ENCODE measurements around the gene CCDC122. TPM values are rescaled to one million over a fixed set of nuclear protein-coding genes. Genes with fewer than 3 reads are reported as not detected.
A peak's percentile ranks its signal among the peaks of the same experiment; 100 is the strongest.

Gene CCDC122
- total and polyA plus RNA-seq, 2 donors: 5.6 to 11.7 TPM

- H3K36me3 ChIP-seq (ENCODE audit: control insufficient read depth in 2 of 2, insufficient read depth in 2 of 2, low read length in 1 of 2): no peaks in the 10 kb centered on the region
- peak overlapping the region in 1 of 2 donors; percentile 88 for H3K27ac ChIP-seq (ENCODE audit: low read depth in 1 of 2, low read length in 1 of 2)
- H3K27me3 ChIP-seq (ENCODE audit: control insufficient read depth in 2 of 2, insufficient read depth in 1 of 2, low read length in 1 of 2): peaks cover 0 to 9% of the 10 kb centered on the region in 2 donors
- H3K4me3 ChIP-seq (ENCODE audit: low read length in 2 of 2): peak overlapping the region; percentile 70 to 83
- peak in 1 of 9 donors; percentile 15 for DNase-seq (ENCODE audit: low read depth in 6 of 9, low spot score in 9 of 9)
- peaks cover 7 to 8% of the 10 kb centered on the region in 2 donors for H3K4me1 ChIP-seq (ENCODE audit: control insufficient read depth in 2 of 2, insufficient read depth in 2 of 2, low read length in 2 of 2)
- 47% methylated on average over 15 of the region's 15 CpGs for WGBS
- H3K9me3 ChIP-seq (ENCODE audit: control insufficient read depth in 2 of 2, insufficient read depth in 1 of 2, low read length in 1 of 2): no peaks in the 10 kb centered on the region
Measured at GRCh38 chr13:43880214-43880855, 795 bp upstream of the CCDC122 start.

DNA sequence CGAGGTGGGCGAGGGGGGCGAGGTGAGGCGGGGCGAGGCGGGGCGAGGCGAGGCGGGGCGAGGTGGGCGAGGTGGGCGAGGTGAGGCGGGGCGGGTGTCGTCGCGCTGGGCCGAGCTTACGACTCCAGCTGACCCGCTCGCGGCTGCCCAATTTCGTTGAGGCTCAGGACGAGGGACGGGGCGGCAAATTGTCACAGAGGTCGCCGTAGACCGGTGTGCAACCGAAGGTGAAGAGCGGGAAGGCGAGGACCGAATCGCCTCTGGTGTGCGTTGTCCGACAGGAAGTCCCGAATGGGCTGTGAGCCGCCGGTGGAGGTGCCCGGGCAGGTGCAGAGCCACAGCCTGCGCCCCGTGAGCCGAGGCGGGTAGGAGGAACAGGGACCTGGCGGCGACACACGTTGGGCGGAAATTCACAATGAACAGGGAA lies 228 bp upstream of the CCDC122 start, which contains the start of gene LACC1:
LACC1 (plus strand) TSS at position 150 of the 427 bp plus-strand sequence. CDS start 1,082 bp downstream, outside the sequence.
- WGBS: 1% methylated on average over 46 of the region's 48 CpGs
- Histone ChIP-seq H3K27me3 (ENCODE audit: control insufficient read depth in 2 of 2, insufficient read depth in 1 of 2, low read length in 1 of 2) (peaks cover 0 to 9% of the 10 kb centered on the region in 2 donors), H3K9me3 (ENCODE audit: control insufficient read depth in 2 of 2, insufficient read depth in 1 of 2, low read length in 1 of 2) (no peaks in the 10 kb centered on the region), H3K27ac (ENCODE audit: low read depth in 1 of 2, low read length in 1 of 2) (peak within 1 kb of the TSS; percentile 69 to 88), H3K36me3 (ENCODE audit: control insufficient read depth in 2 of 2, insufficient read depth in 2 of 2, low read length in 1 of 2) (no peaks in the 10 kb centered on the region), H3K4me1 (ENCODE audit: control insufficient read depth in 2 of 2, insufficient read depth in 2 of 2, low read length in 2 of 2) (peaks cover 7 to 8% of the 10 kb centered on the region in 2 donors), H3K4me3 (ENCODE audit: low read length in 2 of 2) (peak within 1 kb of the TSS; percentile 70 to 83)
- DNase-seq (ENCODE audit: low read depth in 6 of 9, low spot score in 9 of 9): peak in 6 of 9 donors; percentile 13 to 54 (median 24)

DNA sequence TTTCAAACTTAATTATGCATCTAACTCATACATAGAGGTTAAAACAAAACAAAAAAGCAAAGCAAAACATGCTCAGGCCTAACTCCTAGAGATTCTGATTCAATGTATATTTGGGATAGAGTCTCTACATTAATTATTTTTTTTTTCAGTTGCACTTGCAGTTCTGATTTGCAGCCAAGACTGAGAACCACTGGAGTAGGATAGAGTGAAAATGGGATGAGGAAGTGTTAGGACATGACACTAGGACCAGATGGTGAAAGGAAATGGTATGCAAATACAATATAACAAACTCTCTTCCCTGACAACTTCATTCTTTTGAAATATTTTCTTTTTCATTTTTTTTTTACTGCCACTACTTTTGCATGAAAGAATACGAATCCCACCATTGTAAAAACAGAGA lies 1.8 kb downstream of the CCDC122 start:
- Histone ChIP-seq H3K9me3 (ENCODE audit: control insufficient read depth in 2 of 2, insufficient read depth in 1 of 2, low read length in 1 of 2) (no peaks in the 10 kb centered on the region), H3K27me3 (ENCODE audit: control insufficient read depth in 2 of 2, insufficient read depth in 1 of 2, low read length in 1 of 2) (peaks cover 0 to 9% of the 10 kb centered on the region in 2 donors), H3K4me1 (ENCODE audit: control insufficient read depth in 2 of 2, insufficient read depth in 2 of 2, low read length in 2 of 2) (peaks cover 7 to 8% of the 10 kb centered on the region in 2 donors), H3K4me3 (ENCODE audit: low read length in 2 of 2) (no peak overlapping the region), H3K36me3 (ENCODE audit: control insufficient read depth in 2 of 2, insufficient read depth in 2 of 2, low read length in 1 of 2) (no peaks in the 10 kb centered on the region), H3K27ac (ENCODE audit: low read depth in 1 of 2, low read length in 1 of 2) (no peak overlapping the region)
- DNase-seq (ENCODE audit: low read depth in 6 of 9, low spot score in 9 of 9): no peak
- WGBS: 92% methylated on average over 1 of the region's 1 CpG

- H3K27me3 ChIP-seq (ENCODE audit: control insufficient read depth in 2 of 2, insufficient read depth in 1 of 2, low read length in 1 of 2): peaks cover 0 to 9% of the 10 kb centered on the region in 2 donors
Measured at GRCh38 chr13:43877326-43877725, 2.2 kb downstream of the CCDC122 start.

GRCh38 chr13:43876366-43876765 lies 3.2 kb downstream of the CCDC122 start:
- 98% methylated on average over 2 of the region's 2 CpGs for WGBS
- H3K9me3 ChIP-seq (ENCODE audit: control insufficient read depth in 2 of 2, insufficient read depth in 1 of 2, low read length in 1 of 2): no peaks in the 10 kb centered on the region
- H3K36me3 ChIP-seq (ENCODE audit: control insufficient read depth in 2 of 2, insufficient read depth in 2 of 2, low read length in 1 of 2): no peaks in the 10 kb centered on the region
- H3K27ac ChIP-seq (ENCODE audit: low read depth in 1 of 2, low read length in 1 of 2): no peak overlapping the region
- peaks cover 0 to 9% of the 10 kb centered on the region in 2 donors for H3K27me3 ChIP-seq (ENCODE audit: control insufficient read depth in 2 of 2, insufficient read depth in 1 of 2, low read length in 1 of 2)
- DNase-seq (ENCODE audit: low read depth in 6 of 9, low spot score in 9 of 9): no peak
- peaks cover 7 to 8% of the 10 kb centered on the region in 2 donors for H3K4me1 ChIP-seq (ENCODE audit: control insufficient read depth in 2 of 2, insufficient read depth in 2 of 2, low read length in 2 of 2)
- no peak overlapping the region for H3K4me3 ChIP-seq (ENCODE audit: low read length in 2 of 2)

More at GRCh38 chr13:43877326-43877725, 2.2 kb downstream of the CCDC122 start:
- Histone ChIP-seq H3K4me3 (ENCODE audit: low read length in 2 of 2) (no peak overlapping the region), H3K4me1 (ENCODE audit: control insufficient read depth in 2 of 2, insufficient read depth in 2 of 2, low read length in 2 of 2) (peaks cover 7 to 8% of the 10 kb centered on the region in 2 donors), H3K27ac (ENCODE audit: low read depth in 1 of 2, low read length in 1 of 2) (no peak overlapping the region), H3K9me3 (ENCODE audit: control insufficient read depth in 2 of 2, insufficient read depth in 1 of 2, low read length in 1 of 2) (no peaks in the 10 kb centered on the region), H3K36me3 (ENCODE audit: control insufficient read depth in 2 of 2, insufficient read depth in 2 of 2, low read length in 1 of 2) (no peaks in the 10 kb centered on the region)
- no peak for DNase-seq (ENCODE audit: low read depth in 6 of 9, low spot score in 9 of 9)

GRCh38 chr13:43874504-43875092 lies 4.9 kb downstream of the CCDC122 start:
- H3K36me3 ChIP-seq (ENCODE audit: control insufficient read depth in 2 of 2, insufficient read depth in 2 of 2, low read length in 1 of 2): no peaks in the 10 kb centered on the region

DNA sequence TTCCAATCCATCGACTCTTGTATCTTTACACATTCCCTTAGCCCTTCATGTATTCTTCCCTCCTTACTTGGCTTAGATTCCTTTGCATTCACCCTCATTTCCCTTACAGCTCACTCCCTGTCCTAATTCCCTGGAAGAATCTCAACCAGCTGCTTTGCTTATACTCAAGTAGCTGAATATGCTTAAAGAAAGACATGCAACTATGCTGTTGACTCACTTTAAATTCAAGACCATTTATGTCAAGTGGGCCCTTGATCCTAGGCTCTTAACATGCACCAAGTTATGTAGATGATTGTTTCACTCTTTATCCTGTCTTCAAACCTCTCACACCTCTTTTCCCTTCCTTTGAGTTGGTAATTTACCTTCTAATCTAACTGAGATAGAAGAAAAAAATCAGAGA lies 7.4 kb downstream of the CCDC122 start:
- DNase-seq (ENCODE audit: low read depth in 6 of 9, low spot score in 9 of 9): no peak
- no peaks in the 10 kb centered on the region for H3K4me1 ChIP-seq (ENCODE audit: control insufficient read depth in 2 of 2, insufficient read depth in 2 of 2, low read length in 2 of 2)
- H3K4me3 ChIP-seq (ENCODE audit: low read length in 2 of 2): no peak overlapping the region
- H3K9me3 ChIP-seq (ENCODE audit: control insufficient read depth in 2 of 2, insufficient read depth in 1 of 2, low read length in 1 of 2): no peaks in the 10 kb centered on the region
- H3K27me3 ChIP-seq (ENCODE audit: control insufficient read depth in 2 of 2, insufficient read depth in 1 of 2, low read length in 1 of 2): no peaks in the 10 kb centered on the region
- H3K36me3 ChIP-seq (ENCODE audit: control insufficient read depth in 2 of 2, insufficient read depth in 2 of 2, low read length in 1 of 2): no peaks in the 10 kb centered on the region
- 97% methylated on average over 1 of the region's 1 CpG for WGBS
- H3K27ac ChIP-seq (ENCODE audit: low read depth in 1 of 2, low read length in 1 of 2): no peak overlapping the region

More at GRCh38 chr13:43874504-43875092, 4.9 kb downstream of the CCDC122 start:
- DNase-seq (ENCODE audit: low read depth in 6 of 9, low spot score in 9 of 9): peak in 1 of 9 donors; percentile 31
- 19% methylated on average over 2 of the region's 2 CpGs for WGBS
- Histone ChIP-seq H3K4me1 (ENCODE audit: control insufficient read depth in 2 of 2, insufficient read depth in 2 of 2, low read length in 2 of 2) (peaks cover 3 to 6% of the 10 kb centered on the region in 2 donors), H3K9me3 (ENCODE audit: control insufficient read depth in 2 of 2, insufficient read depth in 1 of 2, low read length in 1 of 2) (no peaks in the 10 kb centered on the region), H3K4me3 (ENCODE audit: low read length in 2 of 2) (no peak overlapping the region), H3K27ac (ENCODE audit: low read depth in 1 of 2, low read length in 1 of 2) (no peak overlapping the region), H3K27me3 (ENCODE audit: control insufficient read depth in 2 of 2, insufficient read depth in 1 of 2, low read length in 1 of 2) (peaks cover 0 to 5% of the 10 kb centered on the region in 2 donors)

GRCh38 chr13:43865892-43866291 lies 13.6 kb downstream of the CCDC122 start:
- no peak for DNase-seq (ENCODE audit: low read depth in 6 of 9, low spot score in 9 of 9)
- Histone ChIP-seq H3K4me3 (ENCODE audit: low read length in 2 of 2) (no peak overlapping the region), H3K27ac (ENCODE audit: low read depth in 1 of 2, low read length in 1 of 2) (no peak overlapping the region), H3K36me3 (ENCODE audit: control insufficient read depth in 2 of 2, insufficient read depth in 2 of 2, low read length in 1 of 2) (no peaks in the 10 kb centered on the region), H3K27me3 (ENCODE audit: control insufficient read depth in 2 of 2, insufficient read depth in 1 of 2, low read length in 1 of 2) (no peaks in the 10 kb centered on the region), H3K4me1 (ENCODE audit: control insufficient read depth in 2 of 2, insufficient read depth in 2 of 2, low read length in 2 of 2) (no peaks in the 10 kb centered on the region), H3K9me3 (ENCODE audit: control insufficient read depth in 2 of 2, insufficient read depth in 1 of 2, low read length in 1 of 2) (no peaks in the 10 kb centered on the region)
- WGBS: 97% methylated on average over 4 of the region's 4 CpGs

DNA sequence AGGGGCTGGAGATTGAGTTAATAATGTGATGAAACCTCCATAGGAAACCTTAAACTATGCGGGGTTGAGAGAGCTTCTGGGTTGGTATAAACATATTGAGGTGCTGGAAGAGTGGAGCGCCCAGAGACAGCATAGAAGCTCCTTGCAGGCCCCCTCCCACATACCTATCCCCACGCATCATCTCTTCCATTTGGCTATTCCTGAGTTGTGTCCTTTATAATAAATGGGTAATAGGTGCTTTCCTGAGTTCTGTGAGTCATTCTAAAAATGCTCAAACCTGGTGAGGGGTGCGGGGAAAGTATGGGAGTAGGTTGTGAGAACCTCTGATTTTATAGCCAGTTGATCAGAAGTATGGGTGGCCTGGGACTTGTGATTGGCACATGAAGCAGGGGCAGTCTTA lies 14.6 kb downstream of the CCDC122 start:
- DNase-seq (ENCODE audit: low read depth in 6 of 9, low spot score in 9 of 9): no peak
- Histone ChIP-seq H3K4me1 (ENCODE audit: control insufficient read depth in 2 of 2, insufficient read depth in 2 of 2, low read length in 2 of 2) (no peaks in the 10 kb centered on the region), H3K4me3 (ENCODE audit: low read length in 2 of 2) (no peak overlapping the region), H3K36me3 (ENCODE audit: control insufficient read depth in 2 of 2, insufficient read depth in 2 of 2, low read length in 1 of 2) (no peaks in the 10 kb centered on the region), H3K27ac (ENCODE audit: low read depth in 1 of 2, low read length in 1 of 2) (no peak overlapping the region), H3K27me3 (ENCODE audit: control insufficient read depth in 2 of 2, insufficient read depth in 1 of 2, low read length in 1 of 2) (no peaks in the 10 kb centered on the region), H3K9me3 (ENCODE audit: control insufficient read depth in 2 of 2, insufficient read depth in 1 of 2, low read length in 1 of 2) (no peaks in the 10 kb centered on the region)
- 97% methylated on average over 4 of the region's 4 CpGs for WGBS

All from thymus (tissue), 11 donors.